ENCODE results near the gene FOXRED2.

FOXRED2 gene

DNA sequence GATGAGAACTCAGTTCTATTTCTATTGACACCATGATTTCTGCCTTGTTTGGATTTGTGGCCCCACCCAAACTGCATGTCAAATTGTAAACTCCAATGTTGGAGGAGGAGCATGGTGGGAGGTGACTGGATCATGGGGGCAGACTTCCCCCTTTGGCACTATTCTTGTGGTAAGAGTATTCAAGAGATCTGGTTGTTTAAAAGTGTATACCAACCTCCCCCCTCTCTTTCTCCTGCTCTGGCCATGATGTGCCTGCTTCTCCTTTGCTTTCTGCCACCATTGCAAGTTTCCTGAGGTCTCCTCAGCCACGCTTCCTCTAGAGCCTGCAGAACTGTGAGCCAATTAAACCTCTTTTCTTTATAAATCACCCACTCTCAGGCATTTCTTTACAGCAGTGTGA, 7.9 kb upstream of the FOXRED2 start:
- DNase-seq (ENCODE audit: extremely low spot score) = no peak
- ChIA-PET POLR2A (interaction anchor here (1.0 kb wide), 1 partner anchor 14 kb away, joined by 3 read pairs; the partner anchor contains the start of gene EIF3D), CTCF (no interaction called here)
- TF ChIP-seq, protein P1, sequence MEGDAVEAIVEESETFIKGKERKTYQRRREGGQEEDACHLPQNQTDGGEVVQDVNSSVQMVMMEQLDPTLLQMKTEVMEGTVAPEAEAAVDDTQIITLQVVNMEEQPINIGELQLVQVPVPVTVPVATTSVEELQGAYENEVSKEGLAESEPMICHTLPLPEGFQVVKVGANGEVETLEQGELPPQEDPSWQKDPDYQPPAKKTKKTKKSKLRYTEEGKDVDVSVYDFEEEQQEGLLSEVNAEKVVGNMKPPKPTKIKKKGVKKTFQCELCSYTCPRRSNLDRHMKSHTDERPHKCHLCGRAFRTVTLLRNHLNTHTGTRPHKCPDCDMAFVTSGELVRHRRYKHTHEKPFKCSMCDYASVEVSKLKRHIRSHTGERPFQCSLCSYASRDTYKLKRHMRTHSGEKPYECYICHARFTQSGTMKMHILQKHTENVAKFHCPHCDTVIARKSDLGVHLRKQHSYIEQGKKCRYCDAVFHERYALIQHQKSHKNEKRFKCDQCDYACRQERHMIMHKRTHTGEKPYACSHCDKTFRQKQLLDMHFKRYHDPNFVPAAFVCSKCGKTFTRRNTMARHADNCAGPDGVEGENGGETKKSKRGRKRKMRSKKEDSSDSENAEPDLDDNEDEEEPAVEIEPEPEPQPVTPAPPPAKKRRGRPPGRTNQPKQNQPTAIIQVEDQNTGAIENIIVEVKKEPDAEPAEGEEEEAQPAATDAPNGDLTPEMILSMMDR (IDR thresholded peaks at IDR 0.05; ENCODE audit: control extremely low read depth, extremely low read depth, low read depth, missing control alignments) = no peak

GRCh38 chr22:36512991-36513390, 6.2 kb upstream of the FOXRED2 start:
- CTCF ChIA-PET = no interaction called here
- POLR2A ChIA-PET = interaction anchor here (0.5 to 1.4 kb wide), 2 partner anchors 10 to 467 kb away, joined by 3 read pairs; no protein-coding TSS in a partner anchor

DNA sequence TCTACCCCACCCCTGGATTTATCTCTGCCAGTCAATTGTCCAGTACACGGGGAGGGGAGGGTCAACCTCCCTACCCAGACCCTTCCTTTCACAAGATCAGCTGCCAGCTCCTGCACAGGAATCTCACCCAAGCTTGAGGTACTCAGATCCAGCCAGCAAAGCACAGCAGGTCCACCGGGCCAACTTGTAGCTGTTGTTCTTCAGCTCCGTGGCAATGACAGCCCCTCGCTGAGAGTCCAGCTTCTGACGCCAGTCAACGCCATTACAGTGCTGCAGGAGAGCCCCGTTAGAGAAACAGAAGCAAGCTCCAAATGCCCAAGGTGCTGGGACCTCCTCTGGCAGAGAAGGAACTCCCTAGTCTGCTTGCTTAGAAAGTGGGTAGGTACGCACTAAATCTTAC, 5.5 kb upstream of the FOXRED2 start:
- no peak for DNase-seq (ENCODE audit: extremely low spot score)
- TF ChIP-seq, protein P1 (IDR thresholded peaks at IDR 0.05; ENCODE audit: control extremely low read depth, extremely low read depth, low read depth, missing control alignments) = no peak
- ChIA-PET POLR2A (interaction anchor here (0.5 to 1.4 kb wide), 3 partner anchors 11 to 467 kb away, joined by 3 read pairs; no protein-coding TSS in a partner anchor), CTCF (no interaction called here)

More at GRCh38 chr22:36512991-36513390, 6.2 kb upstream of the FOXRED2 start:
- TF ChIP-seq, protein P1 (IDR thresholded peaks at IDR 0.05; ENCODE audit: control extremely low read depth, extremely low read depth, low read depth, missing control alignments) = no peak
- no peak for DNase-seq (ENCODE audit: extremely low spot score)

DNA sequence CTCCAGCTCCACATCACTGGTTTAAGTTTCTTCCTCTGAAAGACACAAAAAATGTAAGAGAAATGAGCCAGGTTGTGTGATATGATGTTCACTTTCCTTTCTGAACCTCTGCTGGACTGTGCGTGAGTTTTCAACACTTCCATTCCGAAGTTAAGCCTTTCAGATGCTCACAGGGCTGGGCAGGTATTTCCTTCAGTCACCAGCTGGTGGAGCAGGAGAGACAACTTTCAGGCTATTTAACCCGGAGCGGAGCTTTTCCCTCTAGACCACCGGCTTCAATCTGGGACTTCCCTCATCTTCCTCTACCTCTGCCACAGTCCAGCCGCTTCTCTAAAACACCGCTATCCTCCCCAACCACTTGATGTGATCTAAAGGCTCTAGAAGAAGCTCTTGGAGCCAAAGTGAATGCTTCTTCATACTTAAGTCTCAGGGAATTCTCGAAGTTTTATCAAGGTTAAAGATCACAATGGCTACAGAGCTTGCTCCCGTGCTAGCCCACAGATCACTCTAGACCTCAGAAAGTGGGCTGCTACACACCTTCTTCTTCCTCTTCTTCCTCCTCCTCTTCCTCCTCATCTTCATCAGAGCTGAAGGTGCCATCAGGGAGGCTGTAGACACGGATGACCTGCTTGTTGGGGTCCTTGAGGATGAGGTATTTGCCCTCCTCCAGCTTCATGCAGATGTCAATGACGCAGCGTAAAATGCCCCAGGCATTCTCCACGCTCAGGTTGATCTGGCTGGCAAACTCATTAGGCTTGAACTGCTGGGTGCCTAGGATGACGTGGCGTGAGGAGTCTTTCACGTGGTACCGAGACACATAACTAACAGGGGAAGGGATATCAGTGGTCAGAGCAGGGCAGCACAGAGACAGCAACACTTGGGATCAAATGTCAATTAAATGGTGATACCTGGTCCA, 4.4 kb upstream of the FOXRED2 start:
- peak; percentile 42 for DNase-seq (ENCODE audit: extremely low spot score)
- ChIA-PET POLR2A (interaction anchor here (0.6 to 1.3 kb wide), 4 partner anchors 9 to 178 kb away, joined by 3 to 7 read pairs (median 4); partner anchors contain the start of gene MYH9), CTCF (interaction anchor here (0.8 to 3.1 kb wide), 13 partner anchors 10 to 532 kb away, joined by 3 to 31 read pairs (median 4); partner anchors contain the start of gene EIF3D)
- TF ChIP-seq, protein P1 (IDR thresholded peaks at IDR 0.05; ENCODE audit: control extremely low read depth, extremely low read depth, low read depth, missing control alignments) = peak; percentile 52

- ChIA-PET CTCF (interaction anchor here (0.7 to 3.1 kb wide), 12 partner anchors 11 to 1020 kb away, joined by 3 to 31 read pairs (median 4); no protein-coding TSS in a partner anchor), POLR2A (interaction anchor here (0.6 to 1.3 kb wide), 3 partner anchors 10 to 123 kb away, joined by 3 to 7 read pairs (median 4); partner anchors contain the start of gene MYH9)
- no peak for DNase-seq (ENCODE audit: extremely low spot score)
- TF ChIP-seq, protein P1 (IDR thresholded peaks at IDR 0.05; ENCODE audit: control extremely low read depth, extremely low read depth, low read depth, missing control alignments) = no peak
These were observed 3.5 kb upstream of the FOXRED2 start for GRCh38 chr22:36510384-36510783.

DNA sequence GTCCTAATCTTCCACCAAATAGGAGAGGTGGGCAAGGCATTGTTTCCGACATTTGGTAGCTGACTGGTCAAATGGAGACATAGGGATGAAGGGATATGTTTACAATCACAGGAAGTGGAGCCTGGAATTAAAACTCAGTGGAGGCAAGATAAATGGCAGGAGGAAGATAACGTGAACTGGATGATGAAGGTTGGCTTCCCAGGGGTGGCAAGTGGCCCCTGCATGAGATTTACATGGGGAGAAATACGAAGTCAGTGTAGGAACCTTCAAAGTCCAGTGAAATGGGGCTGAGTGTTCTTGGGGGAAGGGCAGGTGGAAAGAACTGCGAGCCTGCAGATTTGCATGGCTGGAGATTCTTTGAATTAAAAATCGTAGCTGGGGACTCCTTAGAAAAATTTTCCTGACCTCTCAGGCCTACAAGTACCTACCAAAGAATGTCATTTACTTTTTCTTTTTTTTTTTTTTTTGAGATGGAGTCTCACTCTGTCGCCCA, 724 bp upstream of the FOXRED2 start:
- CTCF ChIA-PET = interaction anchor here (1.2 kb wide), 2 partner anchors 10 to 206 kb away, joined by 3 to 7 read pairs; no protein-coding TSS in a partner anchor
- TF ChIP-seq, protein P1 (IDR thresholded peaks at IDR 0.05; ENCODE audit: control extremely low read depth, extremely low read depth, low read depth, missing control alignments) = no peak
- DNase-seq (ENCODE audit: extremely low spot score) = no peak
- POLR2A ChIA-PET = interaction anchor here (0.6 to 1.5 kb wide), 4 partner anchors 14 to 46 kb away, joined by 3 to 6 read pairs (median 4); partner anchors contain the start of gene EIF3D

Data from GM10248 (cell line).